Measurements from ENCODE around the gene RPP30. TPM values are rescaled to one million over a fixed set of nuclear protein-coding genes. Genes with fewer than 3 reads are reported as not detected.
"Not testable (repeated sequence)": the region's sequence is repeated elsewhere in the genome, so short reads cannot be mapped to it uniquely, and the experiment has no call there.

RPP30 gene
- total RNA-seq, 2 experiments from 2014 or later: 55.8 to 56.8 TPM

GRCh38 chr10:90880059-90880719 is 8.4 kb downstream of the RPP30 start:
- H3K4me3 Mint-ChIP-seq; H3K27me3 Mint-ChIP-seq; H3K4me1 Mint-ChIP-seq (ENCODE audit: low read depth); DNase-seq; intact Hi-C loops (cut with micrococcal nuclease); H3K9me3 Mint-ChIP-seq; H3K27ac Mint-ChIP-seq: not testable (repeated sequence)
- peaks cover 29% of the 10 kb centered on the region for H3K36me3 Mint-ChIP-seq (ENCODE audit: low read depth)
- CTCF ChIA-PET: interaction anchor here (0.6 to 3.0 kb wide), 22 partner anchors 9 to 418 kb away, joined by 3 to 18 read pairs (median 4); partner anchors contain the start of gene HTR7
- peak; percentile 76 for TF ChIP-seq CTCF (IDR thresholded peaks at IDR 0.05)
- peak; percentile 67 for ATAC-seq
- POLR2A ChIA-PET: interaction anchor here (1.3 kb wide), 1 partner anchor 9 kb away, joined by 3 read pairs; no protein-coding TSS in a partner anchor

GRCh38 chr10:90884431-90884830 is 12.7 kb downstream of the RPP30 start:
- CTCF ChIA-PET: interaction anchor here (0.7 to 1.0 kb wide), 3 partner anchors 12 to 122 kb away, joined by 3 read pairs; no protein-coding TSS in a partner anchor
- no peaks in the 10 kb centered on the region for H3K9me3 Mint-ChIP-seq
- POLR2A ChIA-PET: interaction anchor here (1.0 kb wide), 1 partner anchor 13 kb away, joined by 3 read pairs; the partner anchor contains the start of gene RPP30
- DNase-seq: no peak
- no peaks in the 10 kb centered on the region for H3K27me3 Mint-ChIP-seq
- no peak for TF ChIP-seq CTCF (IDR thresholded peaks at IDR 0.05)
- H3K27ac Mint-ChIP-seq: no peak overlapping the region
- H3K4me3 Mint-ChIP-seq: no peak overlapping the region
- H3K36me3 Mint-ChIP-seq (ENCODE audit: low read depth): peaks cover 39% of the 10 kb centered on the region
- no peaks in the 10 kb centered on the region for H3K4me1 Mint-ChIP-seq (ENCODE audit: low read depth)
- intact Hi-C loops (cut with micrococcal nuclease): no loop called here
- no peak for ATAC-seq

- H3K36me3 Mint-ChIP-seq (ENCODE audit: low read depth): peaks cover 43% of the 10 kb centered on the region
- ChIA-PET POLR2A (interaction anchor here (1.0 kb wide), 1 partner anchor 13 kb away, joined by 3 read pairs; the partner anchor contains the start of gene RPP30), CTCF (no interaction called here)
- TF ChIP-seq CTCF (IDR thresholded peaks at IDR 0.05): no peak
- H3K9me3 Mint-ChIP-seq: no peaks in the 10 kb centered on the region
- H3K4me3 Mint-ChIP-seq: no peak overlapping the region
- DNase-seq (no peak), ATAC-seq (no peak)
- H3K4me1 Mint-ChIP-seq (ENCODE audit: low read depth): peaks cover 2% of the 10 kb centered on the region
- H3K27ac Mint-ChIP-seq: no peak overlapping the region
- H3K27me3 Mint-ChIP-seq: no peaks in the 10 kb centered on the region
- intact Hi-C loops (cut with micrococcal nuclease): no loop called here
Measured at GRCh38 chr10:90885176-90885575, 13.4 kb downstream of the RPP30 start.

- intact Hi-C loops (cut with micrococcal nuclease): no loop called here
- H3K27me3 Mint-ChIP-seq: no peaks in the 10 kb centered on the region
- H3K9me3 Mint-ChIP-seq: no peaks in the 10 kb centered on the region
- POLR2A ChIA-PET: no interaction called here
- H3K4me1 Mint-ChIP-seq (ENCODE audit: low read depth): peaks cover 2% of the 10 kb centered on the region
- no peak for ATAC-seq
- DNase-seq: no peak
- no peak for TF ChIP-seq CTCF (IDR thresholded peaks at IDR 0.05)
- no peak overlapping the region for H3K27ac Mint-ChIP-seq
- H3K4me3 Mint-ChIP-seq: no peak overlapping the region
- CTCF ChIA-PET: interaction anchor here (1.9 to 2.4 kb wide), 3 partner anchors 8 to 119 kb away, joined by 7 to 15 read pairs (median 8); no protein-coding TSS in a partner anchor
- H3K36me3 Mint-ChIP-seq (ENCODE audit: low read depth): peaks cover 42% of the 10 kb centered on the region
Measured at GRCh38 chr10:90887555-90887954, 15.8 kb downstream of the RPP30 start.

- POLR2A ChIA-PET: no interaction called here
- no peaks in the 10 kb centered on the region for H3K9me3 Mint-ChIP-seq
- no peak overlapping the region for H3K27ac Mint-ChIP-seq
- H3K36me3 Mint-ChIP-seq (ENCODE audit: low read depth): peaks cover 39% of the 10 kb centered on the region
- no peak for DNase-seq
- H3K27me3 Mint-ChIP-seq: no peaks in the 10 kb centered on the region
- ATAC-seq: no peak
- CTCF ChIA-PET: interaction anchor here (0.9 to 2.4 kb wide), 4 partner anchors 9 to 362 kb away, joined by 5 to 15 read pairs (median 8); no protein-coding TSS in a partner anchor
- peaks cover 2% of the 10 kb centered on the region for H3K4me1 Mint-ChIP-seq (ENCODE audit: low read depth)
- intact Hi-C loops (cut with micrococcal nuclease): no loop called here
- no peak overlapping the region for H3K4me3 Mint-ChIP-seq
- no peak for TF ChIP-seq CTCF (IDR thresholded peaks at IDR 0.05)
Measured at GRCh38 chr10:90888387-90888786, 16.6 kb downstream of the RPP30 start.

All from activated CD8-positive, alpha-beta T cell treated with anti-CD3 and anti-CD28 coated beads for 36 hours (primary cell).